ENCODE results near the gene DACH1.

DACH1 gene

GRCh38 chr13:71626421-71627117 is 240.4 kb downstream of the DACH1 start:
- Histone ChIP-seq H3K79me1 (replicated peaks; ENCODE audit: low read length, poor library complexity, severe bottlenecking) (no peaks in the 10 kb centered on the region), H3K18ac (ENCODE audit: low read depth in 1 of 2, low read length in 2 of 2) (peak overlapping the region; percentile 28 to 76), H4K91ac (ENCODE audit: low read length) (no peak overlapping the region), H2BK5ac (ENCODE audit: low read depth, low read length, poor library complexity, severe bottlenecking) (no peak overlapping the region), H4K8ac (ENCODE audit: low read length) (no peak overlapping the region), H3K9me3 (ENCODE audit: control insufficient read depth, low read length) (no peaks in the 10 kb centered on the region), H2BK12ac (ENCODE audit: low read length in 2 of 2) (peak overlapping the region in 1 of 2 experiments; percentile 53), H2BK15ac (ENCODE audit: low read depth, poor library complexity, severe bottlenecking) (no peak overlapping the region), H3K27ac (ENCODE audit: low read length, poor library complexity, severe bottlenecking) (no peak overlapping the region), H2AFZ (ENCODE audit: low read depth, low read length) (no peak overlapping the region), H3K4me1 (ENCODE audit: control insufficient read depth, insufficient read depth, low read depth, low read length) (no peaks in the 10 kb centered on the region), H3K23ac (ENCODE audit: low read length in 2 of 2) (no peak overlapping the region), H2AK5ac (ENCODE audit: low read length, severe bottlenecking) (no peak overlapping the region), H3K14ac (ENCODE audit: low read length in 2 of 2) (no peak overlapping the region), H2BK120ac (ENCODE audit: low read depth, low read length) (no peak overlapping the region), H3K36me3 (ENCODE audit: control insufficient read depth in 1 of 2, insufficient read depth in 2 of 2, low read depth in 1 of 2, low read length in 2 of 2) (no peaks in the 10 kb centered on the region), H3K4me3 (ENCODE audit: insufficient read depth in 1 of 2, low read depth in 1 of 2, low read length in 2 of 2) (no peak overlapping the region), H3K4ac (ENCODE audit: low read depth in 1 of 2, low read length in 2 of 2) (peak overlapping the region in 1 of 2 experiments; percentile 82), H3K27me3 (ENCODE audit: control insufficient read depth in 1 of 2, insufficient read depth in 1 of 2, low read length in 2 of 2) (no peaks in the 10 kb centered on the region), H3K9ac (ENCODE audit: low read length) (no peak overlapping the region), H3K4me2 (ENCODE audit: low read length, poor library complexity, severe bottlenecking) (no peak overlapping the region)
- DNase-seq = peak; percentile 29
- 83% methylated on average over 4 of the region's 4 CpGs for WGBS

- H3K18ac ChIP-seq (ENCODE audit: low read depth in 1 of 2, low read length in 2 of 2) = no peak overlapping the region
These were observed 241.3 kb downstream of the DACH1 start for GRCh38 chr13:71625694-71626093.

GRCh38 chr13:71624653-71625600 is 242.1 kb downstream of the DACH1 start:
- Histone ChIP-seq H3K4ac (ENCODE audit: low read depth in 1 of 2, low read length in 2 of 2) (no peak overlapping the region), H3K36me3 (ENCODE audit: control insufficient read depth in 1 of 2, insufficient read depth in 2 of 2, low read depth in 1 of 2, low read length in 2 of 2) (no peaks in the 10 kb centered on the region), H3K4me3 (ENCODE audit: insufficient read depth in 1 of 2, low read depth in 1 of 2, low read length in 2 of 2) (no peak overlapping the region), H3K79me1 (replicated peaks; ENCODE audit: low read length, poor library complexity, severe bottlenecking) (no peaks in the 10 kb centered on the region), H2BK15ac (ENCODE audit: low read depth, poor library complexity, severe bottlenecking) (no peak overlapping the region), H4K8ac (ENCODE audit: low read length) (no peak overlapping the region), H2AFZ (ENCODE audit: low read depth, low read length) (no peak overlapping the region), H3K9me3 (ENCODE audit: control insufficient read depth, low read length) (no peaks in the 10 kb centered on the region), H4K91ac (ENCODE audit: low read length) (no peak overlapping the region), H2BK12ac (ENCODE audit: low read length in 2 of 2) (no peak overlapping the region), H3K9ac (ENCODE audit: low read length) (no peak overlapping the region), H3K14ac (ENCODE audit: low read length in 2 of 2) (no peak overlapping the region), H3K27me3 (ENCODE audit: control insufficient read depth in 1 of 2, insufficient read depth in 1 of 2, low read length in 2 of 2) (no peaks in the 10 kb centered on the region), H3K4me1 (ENCODE audit: control insufficient read depth, insufficient read depth, low read depth, low read length) (no peaks in the 10 kb centered on the region), H3K27ac (ENCODE audit: low read length, poor library complexity, severe bottlenecking) (no peak overlapping the region), H3K18ac (ENCODE audit: low read depth in 1 of 2, low read length in 2 of 2) (no peak overlapping the region), H3K23ac (ENCODE audit: low read length in 2 of 2) (no peak overlapping the region), H2BK120ac (ENCODE audit: low read depth, low read length) (peak overlapping the region; percentile 21), H2AK5ac (ENCODE audit: low read length, severe bottlenecking) (no peak overlapping the region), H3K4me2 (ENCODE audit: low read length, poor library complexity, severe bottlenecking) (no peak overlapping the region), H2BK5ac (ENCODE audit: low read depth, low read length, poor library complexity, severe bottlenecking) (no peak overlapping the region)
- DNase-seq = peak; percentile 44
- WGBS = 16% methylated on average over 3 of the region's 5 CpGs

More at GRCh38 chr13:71625694-71626093, 241.3 kb downstream of the DACH1 start:
- Histone ChIP-seq H2BK120ac (ENCODE audit: low read depth, low read length) (no peak overlapping the region), H3K9me3 (ENCODE audit: control insufficient read depth, low read length) (no peaks in the 10 kb centered on the region), H3K36me3 (ENCODE audit: control insufficient read depth in 1 of 2, insufficient read depth in 2 of 2, low read depth in 1 of 2, low read length in 2 of 2) (no peaks in the 10 kb centered on the region), H2AK5ac (ENCODE audit: low read length, severe bottlenecking) (no peak overlapping the region), H3K9ac (ENCODE audit: low read length) (no peak overlapping the region), H2BK15ac (ENCODE audit: low read depth, poor library complexity, severe bottlenecking) (no peak overlapping the region), H3K79me1 (replicated peaks; ENCODE audit: low read length, poor library complexity, severe bottlenecking) (no peaks in the 10 kb centered on the region), H3K27me3 (ENCODE audit: control insufficient read depth in 1 of 2, insufficient read depth in 1 of 2, low read length in 2 of 2) (no peaks in the 10 kb centered on the region), H4K8ac (ENCODE audit: low read length) (no peak overlapping the region), H3K4me1 (ENCODE audit: control insufficient read depth, insufficient read depth, low read depth, low read length) (no peaks in the 10 kb centered on the region), H3K4me3 (ENCODE audit: insufficient read depth in 1 of 2, low read depth in 1 of 2, low read length in 2 of 2) (no peak overlapping the region), H2BK5ac (ENCODE audit: low read depth, low read length, poor library complexity, severe bottlenecking) (no peak overlapping the region), H3K4me2 (ENCODE audit: low read length, poor library complexity, severe bottlenecking) (no peak overlapping the region), H2BK12ac (ENCODE audit: low read length in 2 of 2) (no peak overlapping the region), H2AFZ (ENCODE audit: low read depth, low read length) (no peak overlapping the region), H3K14ac (ENCODE audit: low read length in 2 of 2) (no peak overlapping the region), H3K23ac (ENCODE audit: low read length in 2 of 2) (no peak overlapping the region), H3K4ac (ENCODE audit: low read depth in 1 of 2, low read length in 2 of 2) (no peak overlapping the region), H4K91ac (ENCODE audit: low read length) (no peak overlapping the region), H3K27ac (ENCODE audit: low read length, poor library complexity, severe bottlenecking) (no peak overlapping the region)
- DNase-seq = peak; percentile 84

Measured in mesenchymal stem cell (in vitro differentiated cells and primary cell).